NCI-H187 treated with DMSO at 0.1 percent for 48 hours (cell line): ENCODE measurements around the gene BRSK2.

Experiments used
- DNase-seq: peaks from one replicate; lab custom pipeline; 2025; lab: John Stamatoyannopoulos, UW

BRSK2 gene

GRCh38 chr11:1437500-1437899 is 47.8 kb downstream of the BRSK2 start:
- DNase-seq = no peak

DNA sequence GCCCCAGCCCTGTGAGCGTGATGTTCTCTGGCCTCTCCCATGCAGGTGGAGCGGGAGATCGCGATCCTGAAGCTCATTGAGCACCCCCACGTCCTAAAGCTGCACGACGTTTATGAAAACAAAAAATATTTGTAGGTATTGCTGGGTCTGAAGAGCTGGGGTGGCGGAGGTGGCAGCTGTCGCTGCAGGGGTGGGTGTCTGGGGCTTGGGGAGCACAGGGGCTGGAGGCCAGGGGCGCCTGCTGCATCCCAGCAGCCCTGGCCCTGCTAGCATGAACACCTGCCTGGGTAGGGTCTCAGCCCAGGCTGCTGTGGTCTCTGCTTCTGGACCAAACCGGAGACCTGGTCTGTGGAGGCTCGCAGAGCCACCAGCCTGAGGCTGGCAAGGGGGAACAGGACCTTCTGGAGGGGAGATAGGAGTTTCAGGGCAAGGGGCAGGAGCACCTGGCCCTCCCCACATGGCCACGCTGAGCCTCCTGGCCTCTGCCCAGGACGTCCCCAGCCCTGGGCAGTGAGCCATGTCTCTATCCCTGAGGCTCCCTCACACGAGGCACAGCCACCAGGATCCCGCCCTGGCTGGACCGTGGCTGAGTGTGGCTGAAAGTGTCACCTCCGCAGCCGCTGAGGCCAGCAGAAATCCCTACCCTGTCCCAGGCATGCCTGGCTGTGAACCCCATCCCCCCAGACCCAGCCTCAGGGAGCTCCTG is 48.7 kb downstream of the BRSK2 start:
- DNase-seq = no peak

DNA sequence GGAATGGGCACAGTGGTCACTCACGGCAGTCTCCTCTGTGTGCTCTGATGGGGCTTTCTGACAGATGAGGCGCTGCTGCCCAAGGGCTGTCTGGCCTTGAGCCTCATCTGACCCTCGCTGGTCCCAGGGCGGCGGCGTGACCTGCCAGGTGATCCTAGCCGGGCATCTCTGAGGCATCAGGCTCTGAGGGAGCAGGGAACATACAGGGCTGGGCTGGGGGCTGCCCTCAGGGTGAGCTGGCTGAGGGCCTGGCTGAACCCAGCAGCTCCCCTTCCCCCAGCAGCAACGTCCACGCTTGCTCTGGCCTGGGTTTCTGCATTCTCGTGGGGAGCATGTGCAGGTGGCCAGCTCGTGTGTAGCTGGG is 49.2 kb downstream of the BRSK2 start:
- DNase-seq = no peak

DNA sequence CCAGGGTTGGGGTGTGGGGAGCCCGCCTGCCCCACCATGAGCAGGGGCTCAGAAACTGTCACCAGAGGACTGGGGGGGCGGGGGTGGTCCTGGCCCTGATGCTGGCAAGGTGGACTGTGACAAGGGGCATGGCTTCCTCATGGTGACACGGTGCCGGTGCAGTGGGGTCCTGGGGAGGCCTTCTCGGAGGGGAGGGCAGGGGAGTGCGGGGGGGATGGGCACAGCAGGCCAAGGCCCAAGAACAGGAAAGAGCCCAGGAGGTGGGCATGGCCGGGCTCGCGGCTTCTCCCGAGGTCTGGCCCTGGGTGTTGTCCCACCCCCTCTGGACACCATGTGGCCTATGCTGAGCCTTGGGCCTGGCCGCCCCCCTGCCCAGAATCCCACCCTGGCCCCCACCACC is 49.6 kb downstream of the BRSK2 start:
- DNase-seq = no peak

- no peak for DNase-seq
Measured at GRCh38 chr11:1440066-1440465, 50.3 kb downstream of the BRSK2 start.

GRCh38 chr11:1440496-1440895 is 50.8 kb downstream of the BRSK2 start:
- no peak for DNase-seq

- DNase-seq = no peak
Measured at GRCh38 chr11:1442163-1442562, 52.4 kb downstream of the BRSK2 start.

DNA sequence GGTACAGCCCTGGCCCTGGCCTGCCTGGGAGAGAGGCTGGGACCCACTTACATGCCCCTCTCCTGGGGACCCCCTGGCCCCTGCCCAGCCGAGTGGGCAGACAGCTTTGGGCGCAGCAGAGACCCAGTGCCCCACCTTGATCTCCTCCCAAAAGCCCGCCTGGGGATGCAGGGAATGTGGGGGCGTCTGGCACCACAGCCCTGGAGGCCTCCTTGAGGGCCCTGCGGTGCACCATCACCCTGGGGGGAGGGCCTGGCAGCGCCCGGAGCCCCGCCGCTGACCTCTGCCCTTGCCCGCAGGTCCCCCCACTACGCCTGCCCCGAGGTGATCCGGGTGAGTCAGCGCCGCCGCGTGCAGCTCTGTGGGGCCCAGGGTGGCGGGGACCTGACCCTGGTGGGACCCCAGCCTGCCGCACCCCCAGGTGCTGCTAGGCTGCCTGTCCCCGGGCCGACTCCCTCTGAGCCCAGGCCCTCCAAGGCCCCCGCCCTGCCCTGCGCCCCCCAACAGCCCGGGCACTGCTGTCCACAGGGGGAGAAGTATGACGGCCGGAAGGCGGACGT is 53.2 kb downstream of the BRSK2 start:
- no peak for DNase-seq

DNA sequence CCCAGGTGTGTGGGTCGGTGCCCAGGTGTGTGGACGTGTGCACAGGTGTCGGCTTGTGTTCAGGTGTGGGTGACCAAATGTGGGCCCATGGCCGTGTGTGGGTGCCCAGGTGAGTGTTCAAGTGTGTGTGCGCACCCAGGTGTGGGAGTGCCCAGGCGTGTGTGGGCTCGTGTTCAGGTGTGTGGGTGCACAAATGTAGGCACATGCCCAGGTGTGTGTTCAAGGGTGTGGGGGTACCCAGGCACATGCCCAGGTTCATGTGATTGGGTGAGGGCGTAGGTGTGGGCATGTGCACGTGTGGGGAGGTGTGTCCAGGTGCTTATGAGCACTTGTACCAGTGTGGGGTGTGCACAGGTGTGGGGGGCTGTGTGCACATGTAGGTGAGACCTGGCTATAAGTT is 54.0 kb downstream of the BRSK2 start:
- no peak for DNase-seq

DNA sequence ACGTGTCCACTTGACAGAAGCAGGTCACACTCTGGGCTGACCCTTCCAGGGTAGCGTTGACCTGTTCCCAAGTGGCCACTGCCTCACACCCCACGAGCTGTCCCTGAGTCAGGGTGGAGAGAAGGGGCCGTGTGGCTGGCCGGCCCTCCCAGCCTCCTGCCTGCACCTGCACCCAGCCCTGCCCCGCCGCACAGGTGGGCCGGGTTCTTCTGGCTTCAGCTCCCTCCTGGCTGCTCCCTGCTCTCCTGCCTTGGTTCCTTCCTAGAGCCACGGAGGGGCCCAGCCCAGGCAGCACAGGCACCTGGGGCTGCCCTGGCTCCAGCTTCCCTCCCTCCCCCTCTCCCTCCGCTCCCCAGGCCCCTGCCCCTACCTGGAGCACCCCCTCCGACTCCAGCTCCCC is 54.6 kb downstream of the BRSK2 start:
- no peak for DNase-seq

GRCh38 chr11:1444823-1445422 is 55.2 kb downstream of the BRSK2 start:
- no peak for DNase-seq

DNA sequence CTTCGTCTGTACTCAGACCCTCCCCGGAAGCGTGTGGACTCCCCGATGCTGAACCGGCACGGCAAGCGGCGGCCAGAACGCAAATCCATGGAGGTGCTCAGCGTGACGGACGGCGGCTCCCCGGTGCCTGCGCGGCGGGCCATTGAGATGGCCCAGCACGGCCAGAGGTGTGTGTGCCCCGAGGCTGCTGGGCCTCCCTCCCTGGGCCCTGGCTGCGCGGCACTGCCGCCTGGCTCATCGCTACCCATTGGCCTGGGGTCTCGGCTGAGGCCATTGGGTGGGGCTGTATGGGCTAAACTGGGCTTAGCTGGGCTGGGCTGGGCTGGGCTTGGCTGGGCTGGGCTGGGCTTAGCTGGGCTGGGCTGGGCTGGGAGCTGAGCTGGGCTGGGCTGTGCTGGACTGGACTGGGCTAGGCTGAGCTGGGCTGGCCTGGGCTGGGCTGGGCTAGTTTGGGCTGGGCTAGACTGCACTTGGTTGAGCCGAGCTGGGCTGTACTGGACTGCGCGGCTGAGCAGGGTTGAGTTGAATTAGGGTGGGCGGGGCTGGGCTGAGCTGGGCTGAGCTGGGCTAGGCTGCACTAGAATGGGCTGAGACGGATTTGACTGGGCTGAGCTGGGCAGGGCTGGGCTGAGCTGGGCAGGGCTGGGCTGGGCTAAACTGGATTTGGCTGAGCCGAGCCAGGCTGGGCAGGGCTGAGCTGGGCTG is 56.2 kb downstream of the BRSK2 start:
- DNase-seq = no peak

DNA sequence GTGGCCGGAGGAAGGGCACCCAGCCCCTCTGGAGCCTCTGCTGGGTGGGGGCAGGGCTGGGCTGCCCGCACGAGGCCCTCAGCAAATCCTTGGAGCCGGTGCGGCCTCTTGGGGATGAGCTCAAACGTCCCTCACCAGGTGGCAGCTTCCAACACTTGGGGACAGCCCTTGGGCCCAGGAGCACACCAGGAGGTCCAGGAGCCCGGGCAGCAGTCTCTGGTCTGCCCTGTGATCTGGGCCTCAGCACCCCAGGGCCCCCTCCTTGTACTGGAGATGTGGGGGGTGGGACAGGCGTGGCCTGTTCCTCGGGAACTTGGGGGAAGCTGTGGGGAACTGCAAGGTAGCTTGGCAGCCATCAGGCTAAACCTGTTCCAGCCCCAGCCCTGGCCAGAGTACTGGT is 56.9 kb downstream of the BRSK2 start:
- DNase-seq = no peak

DNA sequence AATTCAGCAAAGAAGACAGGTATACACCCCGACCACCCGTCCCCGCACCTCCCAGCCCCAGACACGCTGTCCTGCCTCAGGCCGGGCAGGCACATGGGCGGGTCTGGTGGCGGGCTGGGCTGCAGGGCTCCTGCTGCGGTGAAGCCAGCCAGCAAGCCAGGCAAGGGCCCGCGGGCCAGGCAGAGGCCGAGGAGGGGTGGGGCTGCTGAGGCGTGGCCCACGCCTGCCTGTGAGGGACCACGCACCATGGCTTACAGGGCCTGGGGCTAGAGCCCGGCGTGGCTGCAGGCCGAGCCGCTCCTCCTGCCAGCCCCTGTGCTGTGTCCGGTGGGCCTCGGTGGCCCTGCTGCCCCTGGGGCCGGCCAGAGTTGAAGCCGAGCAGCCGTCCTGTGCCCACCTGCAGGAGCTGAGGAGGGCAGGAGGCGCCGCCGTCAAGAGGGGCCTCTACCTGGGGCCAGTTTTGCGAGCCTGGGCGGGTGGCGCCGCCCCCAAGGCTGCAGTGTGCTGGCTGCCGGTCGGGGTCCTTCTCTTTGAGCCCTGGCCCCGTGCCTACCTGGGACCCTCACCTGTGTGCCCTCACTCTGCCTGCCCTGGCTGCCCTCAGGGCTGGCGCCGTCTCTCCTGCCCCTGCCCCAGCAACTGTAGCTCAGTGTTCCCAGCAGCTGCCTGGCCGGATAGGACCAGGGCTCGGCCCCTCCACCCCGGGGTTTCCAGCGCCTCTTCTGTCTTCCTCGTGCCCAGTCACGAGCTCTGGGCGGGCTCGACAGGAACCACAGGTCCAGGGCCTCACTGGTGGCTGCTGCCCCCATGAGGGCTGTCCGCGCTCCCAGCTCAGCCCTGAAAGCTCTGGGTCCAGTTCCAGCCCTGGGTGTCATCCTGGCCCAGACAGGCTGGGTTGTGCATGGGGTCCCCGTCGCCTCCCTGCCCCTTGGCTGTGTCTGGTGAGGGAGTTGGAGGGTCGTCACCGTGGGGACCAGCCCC is 58.4 kb downstream of the BRSK2 start:
- no peak for DNase-seq

- no peak for DNase-seq
Measured at GRCh38 chr11:1448882-1449281, 59.1 kb downstream of the BRSK2 start.

DNA sequence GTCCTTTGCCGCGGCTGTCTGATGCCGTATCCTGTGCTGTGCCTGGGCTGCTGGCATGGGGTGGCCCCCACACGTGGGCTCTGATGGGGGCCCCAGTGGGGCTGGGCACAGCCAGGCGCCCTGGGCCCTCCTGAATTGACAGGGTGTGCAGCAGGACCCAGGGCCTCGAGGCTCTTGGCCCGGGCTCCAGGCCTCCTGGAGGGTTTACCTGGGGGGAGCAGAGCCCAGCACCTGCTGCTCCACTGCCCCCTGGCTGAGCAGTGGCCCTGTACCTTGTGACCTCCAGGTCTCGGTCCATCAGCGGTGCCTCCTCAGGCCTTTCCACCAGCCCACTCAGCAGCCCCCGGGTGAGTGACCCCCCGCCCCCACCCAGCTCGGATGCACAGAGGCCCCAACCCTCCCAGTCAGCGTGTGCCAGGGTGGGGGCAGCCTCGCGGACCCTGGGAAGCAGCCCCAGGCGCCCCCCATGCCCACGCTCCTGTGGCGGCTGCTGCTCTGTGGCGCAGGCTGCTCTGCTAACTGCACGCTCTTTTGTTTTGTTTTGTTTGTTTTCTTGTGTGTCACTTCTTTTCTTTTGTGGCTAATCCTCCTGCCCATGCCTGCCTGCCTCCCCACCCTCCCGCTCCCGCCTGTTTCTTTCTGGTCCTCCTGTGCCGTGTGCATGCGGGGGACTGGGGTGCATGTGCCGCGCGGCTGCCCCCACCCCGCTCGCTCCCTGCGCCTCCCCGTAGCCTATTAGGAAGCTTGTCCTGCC is 59.9 kb downstream of the BRSK2 start:
- no peak for DNase-seq

GRCh38 chr11:1450344-1450875 is 60.7 kb downstream of the BRSK2 start:
- DNase-seq = no peak

DNA sequence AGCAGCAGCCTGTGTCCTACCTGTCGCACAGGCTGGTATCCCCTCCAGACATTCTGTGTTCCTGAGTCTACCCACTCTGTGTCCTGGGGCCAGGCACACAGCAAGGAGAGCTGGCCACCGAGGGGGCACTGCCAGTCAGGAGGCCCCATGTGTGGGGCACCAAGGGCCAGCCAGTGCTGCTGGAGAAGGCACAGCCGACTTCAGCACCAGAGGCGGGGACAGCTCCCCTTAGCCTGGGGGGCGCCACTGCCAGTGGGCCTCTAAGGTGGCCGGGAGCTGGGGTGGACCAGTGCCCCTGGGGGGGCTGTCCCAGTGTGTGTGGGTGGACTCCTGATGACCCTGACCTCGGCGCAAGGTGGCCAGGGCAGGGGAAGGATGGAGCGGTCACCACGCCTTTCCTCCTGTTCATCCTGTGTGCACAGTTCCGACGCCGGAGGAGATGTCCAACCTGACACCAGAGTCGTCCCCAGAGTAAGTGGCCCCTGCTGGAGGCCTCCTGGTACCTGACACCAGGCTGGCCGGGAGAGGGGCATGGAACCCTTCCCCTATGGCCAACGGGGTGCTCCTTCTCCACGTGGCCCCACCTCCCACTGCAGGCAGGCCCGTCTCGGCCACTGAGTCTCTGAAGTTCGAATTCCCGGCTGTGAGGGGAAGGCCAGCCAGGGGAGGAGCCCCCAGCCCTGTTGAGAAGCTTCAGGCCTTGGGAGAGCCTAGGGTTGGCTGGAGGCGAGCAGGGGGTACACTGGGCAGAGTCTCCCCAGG is 61.4 kb downstream of the BRSK2 start:
- no peak for DNase-seq

- no peak for DNase-seq
Measured at GRCh38 chr11:1451781-1452470, 62.2 kb downstream of the BRSK2 start.

DNA sequence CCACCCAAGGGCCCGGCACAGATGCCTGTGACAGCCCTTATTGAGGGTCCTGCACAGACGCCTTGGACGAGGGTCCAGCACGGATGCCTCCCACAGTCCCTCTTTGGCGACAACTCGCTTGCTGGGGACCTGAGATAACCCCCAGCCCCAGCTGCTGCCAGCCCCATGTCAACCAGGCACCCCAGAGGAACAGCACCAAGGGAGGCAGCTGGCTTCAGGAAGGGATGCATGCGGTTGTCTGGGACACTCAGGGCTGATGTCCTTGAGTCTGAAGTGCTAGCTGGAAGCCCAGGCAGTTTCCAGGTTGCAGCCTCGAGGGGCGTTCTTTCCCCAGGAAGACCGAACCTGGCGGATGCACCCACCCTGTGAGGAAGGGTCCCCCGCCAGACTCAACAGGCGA is 63.0 kb downstream of the BRSK2 start:
- DNase-seq = no peak
